K562 (cell line): ENCODE data around the gene PRSS8. TPM values are rescaled to one million over a fixed set of nuclear protein-coding genes. Genes with fewer than 3 reads are reported as not detected.
A peak's percentile ranks its signal among the peaks of the same experiment; 100 is the strongest.

ENCODE experiments used
- ARID1B ChIP-seq: fragments of 450-650 bp; IDR thresholded peaks from 2 replicates; pipeline ENCODE4 v1.6.1; 2016; ENCODE audit warnings: antibody characterized with exemption, mild to moderate bottlenecking, inconsistent platforms
- CREM ChIP-seq: IDR thresholded peaks from 2 replicates; pipeline ENCODE4 v1.6.1; 2014; ENCODE audit warnings: antibody characterized with exemption, low read depth
- E4F1 ChIP-seq: fragments of 250-450 bp; sonication (Bioruptor Pico); IDR thresholded peaks from 2 replicates; pipeline ENCODE4 v1.5.0; 2021; ENCODE audit warnings: mild to moderate bottlenecking, borderline replicate concordance
- EGR1 ChIP-seq: fragments of 450-650 bp; conservative IDR thresholded peaks from 2 replicates; pipeline ENCODE4 v1.6.1; 2017; ENCODE audit warnings: mild to moderate bottlenecking
- GTF2F1 ChIP-seq: IDR thresholded peaks from 2 replicates; pipeline ENCODE4 v1.6.1; 2011; ENCODE audit warnings: low read depth, low read length, improper control_type of control experiment
- KLF6 ChIP-seq: fragments of 250-450 bp; sonication (Bioruptor Pico); IDR thresholded peaks from 2 replicates; pipeline ENCODE4 v1.4.0; 2020; ENCODE audit warnings: mild to moderate bottlenecking, moderate library complexity, borderline replicate concordance
- MAFF ChIP-seq: IDR thresholded peaks from 2 replicates; pipeline ENCODE4 v1.6.1; 2012; ENCODE audit warnings: low read length, improper control_type of control experiment
- PCBP1 ChIP-seq: fragments of 200-400 bp; formaldehyde crosslinking; IDR thresholded peaks from 2 replicates; pipeline ENCODE4 v1.6.1; 2018; ENCODE audit warnings: mild to moderate bottlenecking, low read depth, low read length; ENCODE audit not compliant: poor library complexity, severe bottlenecking
- RBM25 ChIP-seq: fragments of 200-400 bp; formaldehyde crosslinking; IDR thresholded peaks from 2 replicates; pipeline ENCODE4 v1.6.1; 2018; ENCODE audit warnings: low read length, low read depth, moderate library complexity; ENCODE audit not compliant: severe bottlenecking
- SAFB2 ChIP-seq: fragments of 200-400 bp; formaldehyde crosslinking; IDR thresholded peaks from 2 replicates; pipeline ENCODE4 v1.6.1; 2018; ENCODE audit warnings: borderline replicate concordance, low read length, low read depth, moderate library complexity; ENCODE audit not compliant: severe bottlenecking
- TBL1XR1 ChIP-seq, 2 experiments: IDR thresholded peaks; 2 replicates each; pipeline ENCODE4 v1.6.1; 2012; ENCODE audit warnings: improper control_type of control experiment in 2 of 2, low read length in 2 of 2, mild to moderate bottlenecking in 1 of 2
- TFAM ChIP-seq: fragments of 250-450 bp; sonication (Bioruptor Pico); conservative IDR thresholded peaks from 2 replicates; pipeline ENCODE4 v1.5.0; 2021; ENCODE audit warnings: mild to moderate bottlenecking, moderate library complexity
- ZBTB12 ChIP-seq: fragments of 250-450 bp; sonication (Bioruptor Pico); IDR thresholded peaks from 2 replicates; pipeline ENCODE4 v1.4.0; 2020
- ZBTB7A ChIP-seq: IDR thresholded peaks from 2 replicates; pipeline ENCODE4 v1.6.1; 2011; ENCODE audit warnings: low read depth, mild to moderate bottlenecking, low read length, moderate library complexity, borderline replicate concordance; ENCODE audit not compliant: control insufficient read depth
- ZNF143 ChIP-seq: sonication (generic); formaldehyde crosslinking; IDR thresholded peaks from 2 replicates; pipeline ENCODE4 v1.9.0; 2022; ENCODE audit warnings: mild to moderate bottlenecking, missing genetic modification reagents
- ZNF316 ChIP-seq: fragments of 450-650 bp; IDR thresholded peaks from 2 replicates; pipeline ENCODE4 v1.6.1; 2016
- ZNF507 ChIP-seq: conservative IDR thresholded peaks from 2 replicates; pipeline ENCODE4 v1.6.1; 2017; ENCODE audit warnings: missing genetic modification characterization, missing compliant biosample characterization
- ZNF764 ChIP-seq: fragments of 250-450 bp; sonication (Bioruptor Pico); IDR thresholded peaks from 2 replicates; pipeline ENCODE4 v1.4.0; 2020; ENCODE audit warnings: low read depth, mild to moderate bottlenecking, moderate library complexity
- polyA plus RNA-seq, 8 experiments: library from polyadenylated mRNA; depleted of rRNA in 4 of 8; stranded (reverse) in 5 of 8; unstranded in 3 of 8; fragments of >200 nt; fragmentation: Nextera tagmentation in 2 of 8; fragmentation: Illumina TruSeq in 1 of 8; extraction: Ambion mirVana in 2 of 8; extraction: Trizol in 1 of 8; gene quantifications; 2 replicates each; pipeline versions ENCODE4 v1.2.1 to v1.2.3, GENCODE V29; 2011 to 2014; ENCODE audit warnings: inconsistent platforms in 1 of 8, missing spikeins in 1 of 8
- total RNA-seq, 7 experiments: library from RNA; depleted of rRNA in 6 of 7; stranded (reverse); fragments of >200 nt in 6 of 7; fragmentation: Illumina TruSeq in 2 of 7; extraction: Trizol in 2 of 7; gene quantifications; 2 replicates each; pipeline versions ENCODE4 v1.2.1 to v1.2.3, GENCODE V29; 2011 to 2021; ENCODE audit warnings: low replicate concordance in 1 of 7
- TF ChIP-seq, protein P1 (sequence below): fragments of 250-450 bp; sonication (Bioruptor Pico); IDR thresholded peaks from 2 replicates; pipeline ENCODE4 v1.5.0; 2021; ENCODE audit warnings: mild to moderate bottlenecking, moderate library complexity
- TF ChIP-seq, protein P2 (sequence below), 2 experiments: fragments of 450-650 bp; IDR thresholded peaks; 2 replicates each; pipeline ENCODE4 v1.6.1; 2016

Gene PRSS8
- total and polyA plus RNA-seq, 9 of the 15 experiments (the other 6 are each of a cell fraction or from before 2014, with no cell fraction given): 0.25 to 3.9 (median 1.3) TPM; not detected in 1

GRCh38 chr16:31099860-31100638 lies 35.5 kb downstream of the PRSS8 start (continued):
- TF ChIP-seq, protein P1, sequence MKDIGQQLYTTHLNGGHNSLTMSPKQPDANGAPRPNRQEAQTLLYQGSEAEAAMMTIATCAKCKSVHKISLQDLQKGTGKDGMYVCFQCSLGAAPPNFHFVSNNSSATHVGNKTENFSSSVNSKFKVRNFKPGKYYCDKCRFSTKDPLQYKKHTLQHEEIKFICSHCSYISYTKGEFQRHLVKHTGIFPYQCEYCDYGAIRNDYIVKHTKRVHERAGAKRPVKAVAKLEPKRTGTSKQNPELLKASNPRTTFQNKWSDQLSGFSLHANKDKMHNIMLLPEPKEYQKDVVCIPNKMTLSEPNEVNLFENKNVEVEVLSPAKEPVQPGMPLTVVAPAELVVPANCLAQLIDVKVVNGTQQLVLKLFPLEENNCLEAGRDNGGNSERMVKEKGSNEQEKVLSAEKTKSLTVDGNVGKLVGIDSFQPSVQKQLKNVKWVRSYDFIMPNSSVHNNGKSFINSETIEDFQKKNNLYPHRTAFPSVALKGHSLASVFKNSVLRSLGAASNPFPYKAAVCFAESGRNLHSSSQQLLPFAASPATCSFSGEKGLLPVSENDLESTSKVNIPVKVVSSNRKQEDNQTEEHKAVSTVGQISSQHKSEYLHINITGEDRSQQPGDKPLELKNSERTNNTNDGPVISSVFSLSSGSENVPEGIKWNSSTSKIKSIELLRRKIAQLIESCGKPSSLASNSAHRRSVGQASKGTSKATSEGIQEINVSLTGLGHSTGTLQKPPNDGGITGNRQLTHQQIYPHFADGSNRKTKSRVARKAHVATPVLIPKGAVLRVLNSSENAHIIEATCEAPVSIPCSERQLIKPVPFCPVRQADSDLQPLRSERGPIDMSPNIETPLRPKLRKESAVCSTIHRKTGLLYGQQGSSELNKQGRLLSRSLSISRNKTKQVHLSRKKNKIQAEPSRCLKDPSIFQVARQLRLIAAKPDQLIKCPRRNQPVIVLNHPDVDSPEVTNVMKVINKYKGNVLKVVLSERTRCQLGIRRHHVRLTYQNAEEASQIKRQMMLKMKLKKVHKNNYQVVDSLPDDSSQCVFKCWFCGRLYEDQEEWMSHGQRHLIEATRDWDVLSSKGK (CRISPR knock-in tag): no peak
- TF ChIP-seq SAFB2: no peak
- peak; percentile 28; the same call in 1 of the 2 replicates for TF ChIP-seq ZNF316
- TF ChIP-seq CREM: no peak
- TF ChIP-seq, protein P2, sequence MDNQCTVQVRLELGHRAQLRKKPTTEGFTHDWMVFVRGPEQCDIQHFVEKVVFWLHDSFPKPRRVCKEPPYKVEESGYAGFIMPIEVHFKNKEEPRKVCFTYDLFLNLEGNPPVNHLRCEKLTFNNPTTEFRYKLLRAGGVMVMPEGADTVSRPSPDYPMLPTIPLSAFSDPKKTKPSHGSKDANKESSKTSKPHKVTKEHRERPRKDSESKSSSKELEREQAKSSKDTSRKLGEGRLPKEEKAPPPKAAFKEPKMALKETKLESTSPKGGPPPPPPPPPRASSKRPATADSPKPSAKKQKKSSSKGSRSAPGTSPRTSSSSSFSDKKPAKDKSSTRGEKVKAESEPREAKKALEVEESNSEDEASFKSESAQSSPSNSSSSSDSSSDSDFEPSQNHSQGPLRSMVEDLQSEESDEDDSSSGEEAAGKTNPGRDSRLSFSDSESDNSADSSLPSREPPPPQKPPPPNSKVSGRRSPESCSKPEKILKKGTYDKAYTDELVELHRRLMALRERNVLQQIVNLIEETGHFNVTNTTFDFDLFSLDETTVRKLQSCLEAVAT (IDR thresholded peaks at IDR 0.05): no peak
- TF ChIP-seq MAFF: no peak
- TF ChIP-seq ARID1B: peak; percentile 60
- no peak for TF ChIP-seq TFAM (CRISPR knock-in tag)
- no peak for TF ChIP-seq ZNF764 (CRISPR knock-in tag)
- TF ChIP-seq RBM25: no peak
- no peak for TF ChIP-seq ZBTB12 (CRISPR knock-in tag)
- no peak for TF ChIP-seq GTF2F1
- 0 out of 4 replicates have a peak, but pooled peaks of 1 of the 2 experiments have one; percentile 24 for TF ChIP-seq TBL1XR1 (IDR thresholded peaks at IDR 0.05; ENCODE audit: low read length in 2 of 2)
- TF ChIP-seq EGR1: peak; percentile 89
- no peak for TF ChIP-seq ZNF143 (CRISPR knock-in tag)
- TF ChIP-seq KLF6 (CRISPR knock-in tag): no peak
- no peak for TF ChIP-seq PCBP1
- TF ChIP-seq ZBTB7A: no peak
- no peak for TF ChIP-seq E4F1 (CRISPR knock-in tag)
- no peak for TF ChIP-seq ZNF507
